SU-DHL-6 (cell line): ENCODE results near the gene CCNYL1.

Experiments used
- H2AFZ ChIP-seq: fragments of 200-600 bp; sonication (generic); 2 replicates; pipeline ENCODE4 v1.6.1; 2014; ENCODE audit warnings: low read depth, mild to moderate bottlenecking, moderate library complexity, mixed read lengths, antibody characterized with exemption, low read length; ENCODE audit not compliant: severe bottlenecking
- H3F3A ChIP-seq: fragments of 200-600 bp; shearing (Covaris generic); 2 replicates; pipeline ENCODE4 v1.6.0; 2016; ENCODE audit warnings: antibody characterized with exemption, mild to moderate bottlenecking; ENCODE audit not compliant: insufficient read depth
- H3K27ac ChIP-seq: fragments of 200-600 bp; sonication (generic); 2 replicates; pipeline ENCODE4 v1.5.1; 2016; ENCODE audit warnings: low read depth, mild to moderate bottlenecking, low read length, moderate library complexity, mixed read lengths
- H3K27me3 ChIP-seq: fragments of 200-600 bp; sonication (generic), shearing (Covaris generic); 2 replicates; pipeline ENCODE4 v1.6.0; 2014; ENCODE audit warnings: mild to moderate bottlenecking, low read length
- H3K36me3 ChIP-seq: fragments of 200-600 bp; sonication (generic); 2 replicates; pipeline ENCODE4 v1.6.1; 2014; ENCODE audit warnings: mild to moderate bottlenecking, low read length, mixed read lengths
- H3K4me2 ChIP-seq: fragments of 300-600, 200-600 bp; shearing (Covaris generic), sonication (generic); 2 replicates; pipeline ENCODE4 v1.6.0; 2014; ENCODE audit warnings: low read length, low read depth, mild to moderate bottlenecking; ENCODE audit not compliant: poor library complexity, severe bottlenecking
- H3K4me3 ChIP-seq: fragments of 200-600 bp; sonication (generic); 2 replicates; pipeline ENCODE4 v1.5.1; 2014; ENCODE audit warnings: antibody characterized with exemption, low read length, mild to moderate bottlenecking, mixed read lengths; ENCODE audit not compliant: insufficient read depth, poor library complexity, severe bottlenecking
- H3K79me2 ChIP-seq: fragments of 200-600 bp; sonication (generic); 2 replicates; pipeline ENCODE4 v1.6.1; 2014; ENCODE audit warnings: mild to moderate bottlenecking, low read length, moderate library complexity; ENCODE audit not compliant: insufficient read depth
- H3K9ac ChIP-seq: fragments of 200-600 bp; sonication (generic); 2 replicates; pipeline ENCODE4 v1.7.0; 2014; ENCODE audit warnings: mild to moderate bottlenecking, low read length
- H3K9me2 ChIP-seq: fragments of 200-600 bp; sonication (generic); replicated peaks from 2 replicates; pipeline ENCODE4 v1.6.1; 2014; ENCODE audit warnings: low read length; ENCODE audit not compliant: insufficient read depth
- H3K9me3 ChIP-seq: fragments of 200-600 bp; sonication (generic); 2 replicates; pipeline ENCODE4 v1.6.1; 2014; ENCODE audit warnings: low read length, mixed read lengths; ENCODE audit not compliant: insufficient read depth
- H4K20me1 ChIP-seq: fragments of 200-600 bp; sonication (generic); 2 replicates; pipeline ENCODE4 v1.6.1; 2014; ENCODE audit warnings: low read depth, mild to moderate bottlenecking, antibody characterized with exemption, low read length, moderate library complexity, mixed read lengths
- EZH2phosphoT487 ChIP-seq: fragments of 200-600 bp; sonication (generic), shearing (Covaris generic); conservative IDR thresholded peaks from 2 replicates; pipeline ENCODE4 v1.6.1; 2018; ENCODE audit warnings: mild to moderate bottlenecking, antibody characterized with exemption, low read length, moderate library complexity, mixed read lengths
- TF ChIP-seq, protein P1 (sequence below): fragments of 200-600 bp; sonication (generic); IDR thresholded peaks from one replicate; pipeline ENCODE4 v1.5.1; 2017; ENCODE audit warnings: antibody characterized with exemption, mild to moderate bottlenecking, low read length, moderate library complexity; ENCODE audit not compliant: insufficient read depth, poor library complexity, severe bottlenecking

CCNYL1 gene

DNA sequence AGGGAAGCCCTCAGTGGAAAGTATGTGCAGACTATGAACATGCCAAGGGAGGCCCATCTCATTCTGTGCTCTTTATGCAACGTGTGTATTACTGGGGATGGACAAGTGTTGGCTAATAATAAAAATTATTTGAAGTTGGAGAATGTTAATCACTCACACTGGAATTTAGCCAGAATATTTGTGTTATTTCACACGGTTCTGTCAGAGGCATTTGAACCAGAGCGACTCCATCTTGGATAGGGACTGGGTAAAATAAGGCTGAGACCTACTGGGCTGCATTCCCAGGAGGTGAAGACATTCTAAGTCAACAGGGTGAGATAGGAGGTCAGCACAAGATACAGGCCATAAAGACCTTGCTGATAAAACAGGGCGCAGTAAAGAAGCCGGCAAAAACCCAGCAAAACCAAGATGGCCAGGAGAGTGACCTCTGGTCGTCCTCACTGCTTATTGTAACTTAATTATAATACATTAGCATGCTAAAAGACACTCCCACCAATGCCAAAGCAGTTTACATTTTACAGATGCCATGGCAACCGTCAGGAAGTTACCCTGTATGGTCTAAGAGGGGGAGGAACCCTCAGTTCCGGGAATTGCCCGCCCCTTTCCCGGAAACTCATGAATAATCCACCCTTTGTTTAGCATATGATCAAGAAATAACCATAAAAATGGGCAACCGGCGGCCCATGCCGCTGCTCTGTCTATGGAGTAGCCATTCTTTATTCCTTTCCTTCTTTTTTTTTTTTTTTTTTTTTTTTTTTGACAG lies 60.8 kb downstream of the CCNYL1 start:
- H3K36me3 ChIP-seq, result no peaks in the 10 kb centered on the region

DNA sequence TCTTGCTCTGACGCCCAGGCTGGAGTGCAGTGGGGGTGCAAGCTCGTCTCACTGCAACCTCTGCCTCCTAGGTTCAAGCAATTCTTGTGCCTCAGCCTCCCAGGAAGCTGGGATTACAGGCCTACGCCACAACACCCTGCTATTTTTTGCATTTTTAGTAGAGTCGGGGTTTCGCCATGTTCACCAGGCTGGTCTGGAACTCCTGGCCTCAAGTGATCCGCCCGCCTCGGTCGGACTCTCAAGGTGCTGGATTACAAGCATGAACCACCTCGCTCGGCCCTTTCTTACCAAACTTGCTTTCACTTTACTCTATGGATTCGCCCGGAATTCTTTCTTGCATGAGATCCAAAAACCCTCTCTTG lies 61.4 kb downstream of the CCNYL1 start:
- Histone ChIP-seq H3K27me3 (no peaks in the 10 kb centered on the region), H3K79me2 (no peaks in the 10 kb centered on the region), H3K4me3 (no peak overlapping the region), H2AFZ (no peak overlapping the region), H3K36me3 (no peaks in the 10 kb centered on the region), H3K9me2 (no peaks in the 10 kb centered on the region), H3F3A (no peaks in the 10 kb centered on the region), H3K4me2 (no peak overlapping the region), H4K20me1 (no peaks in the 10 kb centered on the region), H3K27ac (no peak overlapping the region), H3K9ac (no peak overlapping the region), H3K9me3 (no peaks in the 10 kb centered on the region)
- TF ChIP-seq, protein P1, sequence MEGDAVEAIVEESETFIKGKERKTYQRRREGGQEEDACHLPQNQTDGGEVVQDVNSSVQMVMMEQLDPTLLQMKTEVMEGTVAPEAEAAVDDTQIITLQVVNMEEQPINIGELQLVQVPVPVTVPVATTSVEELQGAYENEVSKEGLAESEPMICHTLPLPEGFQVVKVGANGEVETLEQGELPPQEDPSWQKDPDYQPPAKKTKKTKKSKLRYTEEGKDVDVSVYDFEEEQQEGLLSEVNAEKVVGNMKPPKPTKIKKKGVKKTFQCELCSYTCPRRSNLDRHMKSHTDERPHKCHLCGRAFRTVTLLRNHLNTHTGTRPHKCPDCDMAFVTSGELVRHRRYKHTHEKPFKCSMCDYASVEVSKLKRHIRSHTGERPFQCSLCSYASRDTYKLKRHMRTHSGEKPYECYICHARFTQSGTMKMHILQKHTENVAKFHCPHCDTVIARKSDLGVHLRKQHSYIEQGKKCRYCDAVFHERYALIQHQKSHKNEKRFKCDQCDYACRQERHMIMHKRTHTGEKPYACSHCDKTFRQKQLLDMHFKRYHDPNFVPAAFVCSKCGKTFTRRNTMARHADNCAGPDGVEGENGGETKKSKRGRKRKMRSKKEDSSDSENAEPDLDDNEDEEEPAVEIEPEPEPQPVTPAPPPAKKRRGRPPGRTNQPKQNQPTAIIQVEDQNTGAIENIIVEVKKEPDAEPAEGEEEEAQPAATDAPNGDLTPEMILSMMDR, result no peak
- TF ChIP-seq EZH2phosphoT487, result no peak

More for the DNA sequence above, 60.8 kb downstream of the CCNYL1 start:
- Histone ChIP-seq H3F3A (no peaks in the 10 kb centered on the region), H3K27ac (no peak overlapping the region), H3K9me3 (no peaks in the 10 kb centered on the region), H3K4me2 (no peak overlapping the region), H4K20me1 (no peaks in the 10 kb centered on the region), H3K79me2 (no peaks in the 10 kb centered on the region), H2AFZ (no peak overlapping the region), H3K27me3 (no peaks in the 10 kb centered on the region), H3K4me3 (no peak overlapping the region), H3K9me2 (no peaks in the 10 kb centered on the region), H3K9ac (no peak overlapping the region)
- TF ChIP-seq EZH2phosphoT487, result no peak

DNA sequence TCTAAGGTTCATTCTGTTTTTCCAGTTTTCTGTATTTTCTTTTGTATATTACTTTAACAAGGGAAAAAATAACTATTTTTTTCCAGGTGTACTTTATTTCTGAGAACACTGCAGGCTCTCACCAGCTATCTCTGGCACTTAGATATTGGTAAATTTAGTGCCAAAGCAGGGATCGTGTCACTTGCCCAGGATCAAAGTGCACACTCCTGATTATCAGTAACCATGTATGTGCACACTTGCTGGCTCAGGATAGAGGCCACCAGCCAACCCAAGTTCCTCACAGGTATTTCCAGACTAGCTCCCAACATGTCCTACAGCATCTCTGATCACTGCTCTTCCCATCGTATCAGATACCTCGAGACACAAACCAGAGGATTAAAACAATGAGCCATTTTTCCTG lies 64.0 kb downstream of the CCNYL1 start:
- no peak overlapping the region for H3K9ac ChIP-seq

DNA sequence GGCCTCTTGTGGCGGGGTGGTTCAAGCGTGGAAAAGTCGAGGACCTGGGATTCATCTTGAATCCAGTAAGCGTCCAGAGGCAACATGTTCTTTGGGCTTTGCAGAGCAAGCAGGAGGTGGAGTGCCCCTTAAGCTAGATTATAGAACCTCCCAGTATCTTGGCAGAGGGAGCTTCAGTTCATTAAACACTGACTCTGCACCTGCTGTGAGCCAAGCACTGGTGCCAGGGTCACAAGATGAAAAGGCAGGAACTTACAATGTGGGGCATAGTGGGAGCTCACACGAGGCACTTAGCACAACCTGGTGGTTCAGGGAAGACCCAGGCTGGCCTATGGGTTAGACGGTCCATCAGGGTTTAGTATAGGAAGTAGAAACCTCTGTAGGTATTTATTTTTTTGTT lies 65.7 kb downstream of the CCNYL1 start:
- Histone ChIP-seq H3K27me3 (no peaks in the 10 kb centered on the region), H3K9me3 (no peaks in the 10 kb centered on the region), H3F3A (no peaks in the 10 kb centered on the region), H3K4me3 (no peak overlapping the region), H3K36me3 (no peaks in the 10 kb centered on the region), H3K9ac (no peak overlapping the region), H3K79me2 (no peaks in the 10 kb centered on the region), H4K20me1 (no peaks in the 10 kb centered on the region), H3K27ac (no peak overlapping the region), H3K9me2 (no peaks in the 10 kb centered on the region), H3K4me2 (no peak overlapping the region), H2AFZ (no peak overlapping the region)
- no peak for TF ChIP-seq EZH2phosphoT487
- TF ChIP-seq, protein P1, result no peak

More for the DNA sequence above, 64.0 kb downstream of the CCNYL1 start:
- Histone ChIP-seq H3K27ac (no peak overlapping the region), H2AFZ (no peak overlapping the region), H3K9me3 (no peaks in the 10 kb centered on the region), H3K9me2 (no peaks in the 10 kb centered on the region), H3F3A (no peaks in the 10 kb centered on the region), H3K79me2 (no peaks in the 10 kb centered on the region), H3K36me3 (no peaks in the 10 kb centered on the region), H3K27me3 (no peaks in the 10 kb centered on the region), H3K4me2 (no peak overlapping the region), H3K4me3 (no peak overlapping the region), H4K20me1 (no peaks in the 10 kb centered on the region)
- TF ChIP-seq EZH2phosphoT487, result no peak
- TF ChIP-seq, protein P1, result no peak
